Left lung (tissue), 10 donors: ENCODE results near the gene TIPIN. TPM values are rescaled to one million over a fixed set of nuclear protein-coding genes. Genes with fewer than 3 reads are reported as not detected.

Source experiments
- ATAC-seq: fragments of 200-7000 bp; cut with Tn5 transposase; one replicate; pipeline ENCODE4 v1.9.1; 2020; ENCODE audit warnings: moderate library complexity
- DNase-seq, 4 donors: peaks; one replicate each; pipeline ENCODE4 v3.0.0-alpha.2; 2013 to 2020
- H3K27ac ChIP-seq, 2 donors: fragments of 200-600 bp; sonication (generic) in 1 of 2; one replicate each; pipeline versions ENCODE4 v1.5.0 to v1.8.0; 2020 to 2021
- H3K27me3 ChIP-seq, 2 donors: fragments of 200-600 bp; sonication (generic) in 1 of 2; one replicate each; pipeline versions ENCODE4 v1.5.0 to v1.8.0; 2020 to 2021
- H3K36me3 ChIP-seq, 2 donors: fragments of 200-600 bp; sonication (generic) in 1 of 2; one replicate each; pipeline versions ENCODE4 v1.5.0 to v1.8.0; 2020 to 2021
- H3K4me1 ChIP-seq, 2 donors: fragments of 200-600 bp; one replicate each; pipeline ENCODE4 v1.8.0; 2021
- H3K4me3 ChIP-seq, 2 donors: fragments of 200-600 bp; sonication (generic) in 1 of 2; one replicate each; pipeline versions ENCODE4 v1.5.0 to v1.8.0; 2020 to 2021; ENCODE audit warnings: mild to moderate bottlenecking in 1 of 2
- H3K9me3 ChIP-seq, 2 donors: fragments of 200-600 bp; sonication (generic) in 1 of 2; one replicate each; pipeline versions ENCODE4 v1.5.0 to v1.8.0; 2020 to 2021
- CTCF ChIP-seq, 2 donors: fragments of 200-600 bp; sonication (generic) in 1 of 2; IDR thresholded peaks; one replicate each; pipeline versions ENCODE4 v1.5.0 to v1.8.0; 2021; ENCODE audit warnings: antibody characterized with exemption in 2 of 2
- intact Hi-C, 2 donors: fragments of 100-400 bp; cut with DNase I; formaldehyde crosslinking; loops; one replicate each; pipeline versions ENCODE4 v1.11.2 to v1.14.2; 2022
- polyA plus RNA-seq, 6 donors: library from polyadenylated mRNA; unstranded; fragments of 120-200 nt; gene quantifications; one replicate each; pipeline ENCODE4 v1.2.1, GENCODE V29; 2013; ENCODE audit not compliant: insufficient read length in 6 of 6
- total RNA-seq, 2 donors: library from RNA; stranded (reverse); fragmentation: NEBNext Ultra II Directional; extraction: Animal tissue kit (Norgen Biotek cat#: 25700); gene quantifications; one replicate each; pipeline ENCODE4 v1.2.1, GENCODE V29; 2021
- donor health status: DM: no; HTN: yes; CAD: no.
- donor health status: DM: no; HTN: no; CAD: no.

The TIPIN gene
- total and polyA plus RNA-seq, 8 donors = 7.1 to 23.1 (median 17.7) TPM

DNA sequence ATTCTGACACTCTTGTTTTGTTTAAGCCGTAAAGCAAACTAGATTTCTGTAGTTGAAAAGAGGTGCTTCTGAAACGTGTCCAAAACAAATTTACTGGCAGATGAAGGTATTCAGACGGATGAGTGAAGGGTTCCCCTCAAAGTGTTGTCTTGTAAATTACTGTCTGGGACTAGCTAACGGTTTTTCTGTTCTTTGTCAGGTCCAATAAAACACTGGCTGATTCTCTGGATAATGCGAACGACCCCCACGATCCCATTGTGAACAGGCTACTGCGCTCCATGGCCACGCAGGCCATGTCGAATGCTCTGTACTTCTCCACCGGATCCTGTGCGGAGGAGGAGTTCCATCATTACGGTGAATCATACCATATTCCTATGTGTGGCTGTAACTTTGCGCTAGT, 27.7 kb downstream of the TIPIN start:
- intact Hi-C loops = no loop called here
- Histone ChIP-seq H3K27ac (no peak overlapping the region), H3K27me3 (no peaks in the 10 kb centered on the region), H3K4me1 (no peaks in the 10 kb centered on the region), H3K9me3 (no peaks in the 10 kb centered on the region), H3K4me3 (no peak overlapping the region), H3K36me3 (peaks cover 0 to 99% of the 10 kb centered on the region in 2 donors)
- no peak for TF ChIP-seq CTCF (IDR thresholded peaks at IDR 0.05)
- no peak for ATAC-seq
- DNase-seq = no peak

GRCh38 chr15:66327736-66328135, 28.7 kb downstream of the TIPIN start:
- no peak overlapping the region for H3K4me3 ChIP-seq
- H3K27ac ChIP-seq = no peak overlapping the region
- H3K4me1 ChIP-seq = no peaks in the 10 kb centered on the region
- intact Hi-C loops = no loop called here
- ATAC-seq (no peak), DNase-seq (no peak)
- no peaks in the 10 kb centered on the region for H3K27me3 ChIP-seq
- peaks cover 0 to 99% of the 10 kb centered on the region in 2 donors for H3K36me3 ChIP-seq
- H3K9me3 ChIP-seq = no peaks in the 10 kb centered on the region
- no peak for TF ChIP-seq CTCF (IDR thresholded peaks at IDR 0.05)

GRCh38 chr15:66326051-66326450, 30.4 kb downstream of the TIPIN start:
- ATAC-seq (no peak), DNase-seq (no peak)
- H3K36me3 ChIP-seq = peaks cover 0 to 99% of the 10 kb centered on the region in 2 donors
- H3K9me3 ChIP-seq = no peaks in the 10 kb centered on the region
- no peak for TF ChIP-seq CTCF (IDR thresholded peaks at IDR 0.05)
- intact Hi-C loops = no loop called here
- H3K4me3 ChIP-seq = no peak overlapping the region
- no peaks in the 10 kb centered on the region for H3K4me1 ChIP-seq
- no peaks in the 10 kb centered on the region for H3K27me3 ChIP-seq
- H3K27ac ChIP-seq = no peak overlapping the region

DNA sequence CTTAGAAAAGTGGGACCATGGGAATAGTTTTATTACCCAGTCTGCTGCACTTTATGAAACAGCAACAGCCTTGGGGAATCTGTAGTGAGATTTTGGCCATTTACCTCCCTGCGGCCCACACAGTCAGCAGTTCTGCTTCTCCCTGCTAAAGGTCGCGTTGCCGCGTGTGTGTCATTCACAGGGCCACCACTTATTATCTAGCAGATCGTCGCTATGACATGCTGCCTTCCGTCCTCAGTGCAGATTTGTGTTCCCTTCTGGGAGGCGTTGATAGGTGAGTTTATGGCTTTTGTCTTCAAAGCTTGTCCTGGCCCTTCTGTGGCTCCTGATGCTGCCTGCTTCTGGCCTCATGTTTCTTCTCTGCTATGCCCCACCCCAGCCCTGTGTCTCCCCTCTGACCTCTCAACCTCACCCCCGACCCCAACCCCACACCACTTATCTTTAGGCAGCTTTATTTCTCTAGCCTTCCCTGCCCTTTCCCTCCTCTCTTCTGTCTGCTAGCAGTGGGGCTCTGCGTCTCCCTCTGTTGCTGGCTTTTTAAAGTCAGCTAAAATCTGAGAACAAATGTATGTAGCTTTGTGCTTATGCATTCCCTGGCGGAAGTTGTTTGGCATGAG, 33.1 kb downstream of the TIPIN start:
- DNase-seq (peak in 2 of 4 donors; percentile 9 to 28), ATAC-seq (no peak)
- H3K27ac ChIP-seq = no peak overlapping the region
- H3K27me3 ChIP-seq = no peaks in the 10 kb centered on the region
- no peaks in the 10 kb centered on the region for H3K4me1 ChIP-seq
- intact Hi-C loops = no loop called here
- no peaks in the 10 kb centered on the region for H3K9me3 ChIP-seq
- no peak for TF ChIP-seq CTCF (IDR thresholded peaks at IDR 0.05)
- H3K36me3 ChIP-seq = peaks cover 0 to 99% of the 10 kb centered on the region in 2 donors
- no peak overlapping the region for H3K4me3 ChIP-seq

DNA sequence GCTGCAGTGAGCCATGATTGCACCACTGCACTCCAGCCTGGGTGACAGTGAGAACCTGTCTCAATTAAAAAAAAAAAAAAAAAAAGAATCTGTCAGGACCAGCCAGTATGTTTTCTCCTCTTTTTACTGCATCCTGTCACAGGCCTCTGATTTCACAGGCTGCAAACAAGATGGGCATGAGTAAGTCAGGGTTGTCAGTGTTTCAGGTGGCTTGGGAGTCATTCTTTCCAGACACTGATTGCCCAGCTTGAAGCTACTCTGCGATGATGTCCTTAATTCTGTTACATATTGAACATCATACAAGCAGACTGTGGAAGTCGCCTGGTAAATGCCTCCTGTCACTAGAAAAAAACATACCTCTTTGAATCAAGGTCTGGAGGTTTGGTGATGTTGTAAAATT, 44.3 kb downstream of the TIPIN start:
- DNase-seq = no peak
- Histone ChIP-seq H3K4me3 (no peak overlapping the region), H3K9me3 (no peaks in the 10 kb centered on the region), H3K27ac (no peak overlapping the region), H3K27me3 (no peaks in the 10 kb centered on the region), H3K4me1 (no peaks in the 10 kb centered on the region), H3K36me3 (peaks cover 0 to 99% of the 10 kb centered on the region in 2 donors)
- ATAC-seq = no peak
- TF ChIP-seq CTCF (IDR thresholded peaks at IDR 0.05) = no peak
- intact Hi-C loops = no loop called here
